Measurements from ENCODE around the gene LRMDA.

DNA sequence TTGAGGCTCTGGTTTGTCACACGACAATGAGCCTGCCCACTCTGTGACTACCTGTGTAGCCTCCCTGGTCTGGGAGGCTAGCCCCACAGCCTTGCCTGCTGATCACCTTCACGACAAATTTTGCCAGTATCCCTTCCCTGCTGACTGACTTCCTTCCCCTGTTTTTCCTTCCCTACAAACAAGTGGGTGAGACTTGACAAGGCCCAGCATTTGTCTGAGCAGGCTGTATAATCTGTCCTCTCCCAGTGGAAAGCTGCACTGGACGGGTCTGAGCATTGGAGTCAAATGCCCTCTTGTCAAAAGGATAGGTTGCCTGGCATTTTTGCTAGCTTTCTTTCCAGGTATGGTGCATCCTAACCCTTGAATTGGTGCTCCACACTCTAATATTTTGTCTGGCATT, 1117.7 kb downstream of the LRMDA start:
- TF ChIP-seq, protein P1, sequence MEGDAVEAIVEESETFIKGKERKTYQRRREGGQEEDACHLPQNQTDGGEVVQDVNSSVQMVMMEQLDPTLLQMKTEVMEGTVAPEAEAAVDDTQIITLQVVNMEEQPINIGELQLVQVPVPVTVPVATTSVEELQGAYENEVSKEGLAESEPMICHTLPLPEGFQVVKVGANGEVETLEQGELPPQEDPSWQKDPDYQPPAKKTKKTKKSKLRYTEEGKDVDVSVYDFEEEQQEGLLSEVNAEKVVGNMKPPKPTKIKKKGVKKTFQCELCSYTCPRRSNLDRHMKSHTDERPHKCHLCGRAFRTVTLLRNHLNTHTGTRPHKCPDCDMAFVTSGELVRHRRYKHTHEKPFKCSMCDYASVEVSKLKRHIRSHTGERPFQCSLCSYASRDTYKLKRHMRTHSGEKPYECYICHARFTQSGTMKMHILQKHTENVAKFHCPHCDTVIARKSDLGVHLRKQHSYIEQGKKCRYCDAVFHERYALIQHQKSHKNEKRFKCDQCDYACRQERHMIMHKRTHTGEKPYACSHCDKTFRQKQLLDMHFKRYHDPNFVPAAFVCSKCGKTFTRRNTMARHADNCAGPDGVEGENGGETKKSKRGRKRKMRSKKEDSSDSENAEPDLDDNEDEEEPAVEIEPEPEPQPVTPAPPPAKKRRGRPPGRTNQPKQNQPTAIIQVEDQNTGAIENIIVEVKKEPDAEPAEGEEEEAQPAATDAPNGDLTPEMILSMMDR (conservative IDR thresholded peaks at IDR 0.05; ENCODE audit: low read length) = no peak
- no peak for TF ChIP-seq EZH2phosphoT487 (IDR thresholded peaks at IDR 0.05; ENCODE audit: borderline replicate concordance, low read depth, low read length)

All from OCI-LY7 (cell line).